ENCODE results near the gene NXPE4.
"Not testable (repeated sequence)": the region's sequence is repeated elsewhere in the genome, so short reads cannot be mapped to it uniquely, and the experiment has no call there.

Gene NXPE4

GRCh38 chr11:114610984-114611944 lies 15.7 kb upstream of the NXPE4 start:
- in situ Hi-C loops (cut with MboI; ENCODE audit: low sequenced_read_pairs) = no loop called here

GRCh38 chr11:114610550-114610949 lies 15.0 kb upstream of the NXPE4 start:
- in situ Hi-C loops (cut with MboI; ENCODE audit: low sequenced_read_pairs) = no loop called here

- in situ Hi-C loops (cut with MboI; ENCODE audit: low sequenced_read_pairs) = no loop called here
Observed at GRCh38 chr11:114609429-114609828, 13.8 kb upstream of the NXPE4 start.

- in situ Hi-C loops (cut with MboI; ENCODE audit: low sequenced_read_pairs) = not testable (repeated sequence)
Observed at GRCh38 chr11:114608605-114609004, 13.0 kb upstream of the NXPE4 start.

GRCh38 chr11:114607753-114608459 lies 12.3 kb upstream of the NXPE4 start:
- in situ Hi-C loops (cut with MboI; ENCODE audit: low sequenced_read_pairs) = no loop called here

- in situ Hi-C loops (cut with MboI; ENCODE audit: low sequenced_read_pairs) = not testable (repeated sequence)
Observed at GRCh38 chr11:114606802-114607075, 11.2 kb upstream of the NXPE4 start.

- in situ Hi-C loops (cut with MboI; ENCODE audit: low sequenced_read_pairs) = no loop called here
Observed at GRCh38 chr11:114606003-114606801, 10.6 kb upstream of the NXPE4 start.

- in situ Hi-C loops (cut with MboI; ENCODE audit: low sequenced_read_pairs) = no loop called here
Observed at GRCh38 chr11:114605370-114605769, 9.8 kb upstream of the NXPE4 start.

GRCh38 chr11:114604886-114605285 lies 9.3 kb upstream of the NXPE4 start:
- in situ Hi-C loops (cut with MboI; ENCODE audit: low sequenced_read_pairs) = no loop called here

GRCh38 chr11:114604179-114604813 lies 8.7 kb upstream of the NXPE4 start:
- in situ Hi-C loops (cut with MboI; ENCODE audit: low sequenced_read_pairs) = no loop called here

- in situ Hi-C loops (cut with MboI; ENCODE audit: low sequenced_read_pairs) = not testable (repeated sequence)
Observed at GRCh38 chr11:114603151-114603550, 7.6 kb upstream of the NXPE4 start.

- in situ Hi-C loops (cut with MboI; ENCODE audit: low sequenced_read_pairs) = no loop called here
Observed at GRCh38 chr11:114598461-114598860, 2.9 kb upstream of the NXPE4 start.

- in situ Hi-C loops (cut with MboI; ENCODE audit: low sequenced_read_pairs) = no loop called here
Observed at GRCh38 chr11:114596175-114596919, 761 bp upstream of the NXPE4 start.

GRCh38 chr11:114594703-114595102 lies 883 bp downstream of the NXPE4 start:
- in situ Hi-C loops (cut with MboI; ENCODE audit: low sequenced_read_pairs) = no loop called here

GRCh38 chr11:114587398-114587953 lies 8.1 kb downstream of the NXPE4 start:
- in situ Hi-C loops (cut with MboI; ENCODE audit: low sequenced_read_pairs) = no loop called here

GRCh38 chr11:114586797-114587196 lies 8.8 kb downstream of the NXPE4 start:
- in situ Hi-C loops (cut with MboI; ENCODE audit: low sequenced_read_pairs) = no loop called here

- in situ Hi-C loops (cut with MboI; ENCODE audit: low sequenced_read_pairs) = loop anchor here (25.0 kb wide), 1 partner anchor 91 kb away; no protein-coding TSS in a partner anchor
Observed at GRCh38 chr11:114571712-114572111, 23.9 kb downstream of the NXPE4 start.

- in situ Hi-C loops (cut with MboI; ENCODE audit: low sequenced_read_pairs) = loop anchor here (25.0 kb wide), 1 partner anchor 92 kb away; no protein-coding TSS in a partner anchor
Observed at GRCh38 chr11:114569801-114570200, 25.8 kb downstream of the NXPE4 start.

- in situ Hi-C loops (cut with MboI; ENCODE audit: low sequenced_read_pairs) = loop anchor here (25.0 kb wide), 1 partner anchor 96 kb away; no protein-coding TSS in a partner anchor
Observed at GRCh38 chr11:114566276-114566675, 29.3 kb downstream of the NXPE4 start.

GRCh38 chr11:114564831-114565230 lies 30.8 kb downstream of the NXPE4 start:
- in situ Hi-C loops (cut with MboI; ENCODE audit: low sequenced_read_pairs) = loop anchor here (25.0 kb wide), 1 partner anchor 97 kb away; no protein-coding TSS in a partner anchor
